ENCODE measurements around the gene SERPINA6. TPM values are rescaled to one million over a fixed set of nuclear protein-coding genes. Genes with fewer than 3 reads are reported as not detected.

SERPINA6 gene
- total RNA-seq, 1 experiment from 2014 or later: not detected

DNA sequence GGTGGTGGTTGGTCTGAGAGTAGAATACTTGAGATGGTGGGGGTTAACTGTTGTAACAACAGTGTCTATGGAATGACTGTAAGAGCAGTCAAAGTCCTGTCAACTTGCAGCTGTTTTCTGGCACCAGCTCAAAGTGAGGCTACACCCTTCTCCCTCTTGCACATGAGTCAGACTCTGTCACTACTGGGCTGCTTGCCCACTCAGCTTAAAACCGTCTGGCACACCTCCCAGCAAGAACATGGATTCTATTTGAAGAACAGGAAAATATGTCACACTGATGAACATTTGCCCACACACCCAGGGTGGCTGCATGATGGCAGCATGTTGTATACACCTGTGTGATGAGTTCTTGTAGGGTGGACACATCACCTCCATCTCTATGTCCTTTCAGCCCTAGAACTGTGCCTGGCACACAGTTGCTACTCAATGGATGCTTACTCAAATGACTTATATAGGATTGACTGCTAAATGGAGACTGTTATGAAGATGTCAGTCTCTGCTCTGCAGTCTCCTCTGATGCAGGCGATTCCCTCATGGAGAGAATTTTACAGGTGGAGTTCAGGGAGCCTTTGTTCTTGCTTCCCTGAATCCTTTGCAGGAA, 19.3 kb upstream of the SERPINA6 start:
- Histone ChIP-seq H3K36me3 (no peaks in the 10 kb centered on the region), H3K27ac (no peak overlapping the region)
- DNase-seq: peak; percentile 89 to 92

DNA sequence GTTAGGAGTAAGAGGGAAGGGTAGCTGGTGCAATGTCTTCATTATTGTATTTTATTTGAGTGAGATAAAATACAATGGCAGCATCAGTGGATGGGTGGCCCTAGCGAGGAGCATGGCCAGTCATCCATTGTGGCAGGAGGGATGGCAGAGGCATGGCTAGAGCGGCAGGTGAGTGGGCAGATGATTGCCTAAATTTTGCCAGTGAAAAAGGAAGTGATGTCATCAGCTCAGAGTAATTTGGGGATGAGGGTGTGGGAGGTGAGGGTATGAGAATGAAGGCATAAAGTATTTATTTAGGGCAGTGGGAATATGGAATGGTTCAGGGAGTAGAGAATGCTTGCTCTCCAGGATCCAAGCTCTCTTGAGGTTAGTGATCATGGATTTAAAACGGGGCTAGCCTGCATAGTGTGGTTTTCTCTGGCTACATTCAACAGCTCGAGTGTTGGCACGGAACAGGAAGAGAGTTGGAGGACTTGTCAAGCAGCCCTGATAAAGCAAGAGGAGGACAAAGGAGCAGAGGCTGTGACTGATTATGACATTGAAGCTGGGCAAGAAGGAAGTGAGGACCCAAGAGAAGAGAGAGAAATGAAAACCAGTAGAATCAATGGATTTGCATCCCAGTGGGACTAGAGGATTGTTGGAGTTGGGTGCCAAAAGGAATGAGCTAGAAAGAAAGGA, 18.7 kb upstream of the SERPINA6 start:
- Histone ChIP-seq H3K36me3 (no peaks in the 10 kb centered on the region), H3K27me3 (no peaks in the 10 kb centered on the region), H3K9me3 (replicated peaks) (peaks cover 2% of the 10 kb centered on the region; the same call in 1 of the 2 replicates), H3K4me1 (peaks cover 12% of the 10 kb centered on the region), H3K27ac (no peak overlapping the region), H3K4me3 (no peak overlapping the region)
- DNase-seq: no peak

More for the DNA sequence above, 19.3 kb upstream of the SERPINA6 start:
- peaks cover 12% of the 10 kb centered on the region for H3K4me1 ChIP-seq
- no peaks in the 10 kb centered on the region for H3K27me3 ChIP-seq
- H3K4me3 ChIP-seq: no peak overlapping the region
- H3K9me3 ChIP-seq (replicated peaks): peaks cover 2% of the 10 kb centered on the region; the same call in 1 of the 2 replicates

GRCh38 chr14:94340533-94340932, 17.4 kb upstream of the SERPINA6 start:
- Histone ChIP-seq H3K9me3 (replicated peaks) (peaks cover 2% of the 10 kb centered on the region; the same call in 1 of the 2 replicates), H3K36me3 (no peaks in the 10 kb centered on the region), H3K27me3 (no peaks in the 10 kb centered on the region), H3K27ac (no peak overlapping the region), H3K4me1 (peaks cover 12% of the 10 kb centered on the region), H3K4me3 (no peak overlapping the region)
- no peak for DNase-seq

GRCh38 chr14:94338023-94338422, 14.9 kb upstream of the SERPINA6 start:
- Histone ChIP-seq H3K36me3 (no peaks in the 10 kb centered on the region), H3K9me3 (replicated peaks) (peaks cover 2% of the 10 kb centered on the region; the same call in 1 of the 2 replicates), H3K4me1 (peaks cover 12% of the 10 kb centered on the region), H3K27ac (no peak overlapping the region), H3K4me3 (no peak overlapping the region), H3K27me3 (no peaks in the 10 kb centered on the region)
- no peak for DNase-seq

GRCh38 chr14:94337274-94337673, 14.1 kb upstream of the SERPINA6 start:
- peaks cover 9% of the 10 kb centered on the region for H3K4me1 ChIP-seq
- H3K9me3 ChIP-seq (replicated peaks): peaks cover 2% of the 10 kb centered on the region; the same call in 1 of the 2 replicates
- H3K27me3 ChIP-seq: no peaks in the 10 kb centered on the region
- H3K36me3 ChIP-seq: no peaks in the 10 kb centered on the region
- no peak overlapping the region for H3K27ac ChIP-seq
- no peak for DNase-seq
- H3K4me3 ChIP-seq: no peak overlapping the region

- H3K27ac ChIP-seq: no peak overlapping the region
- no peak overlapping the region for H3K4me3 ChIP-seq
- no peaks in the 10 kb centered on the region for H3K36me3 ChIP-seq
- H3K9me3 ChIP-seq (replicated peaks): peaks cover 2% of the 10 kb centered on the region; the same call in 1 of the 2 replicates
- H3K27me3 ChIP-seq: no peaks in the 10 kb centered on the region
- no peaks in the 10 kb centered on the region for H3K4me1 ChIP-seq
- no peak for DNase-seq
Measured at GRCh38 chr14:94334872-94335271, 11.7 kb upstream of the SERPINA6 start.

DNA sequence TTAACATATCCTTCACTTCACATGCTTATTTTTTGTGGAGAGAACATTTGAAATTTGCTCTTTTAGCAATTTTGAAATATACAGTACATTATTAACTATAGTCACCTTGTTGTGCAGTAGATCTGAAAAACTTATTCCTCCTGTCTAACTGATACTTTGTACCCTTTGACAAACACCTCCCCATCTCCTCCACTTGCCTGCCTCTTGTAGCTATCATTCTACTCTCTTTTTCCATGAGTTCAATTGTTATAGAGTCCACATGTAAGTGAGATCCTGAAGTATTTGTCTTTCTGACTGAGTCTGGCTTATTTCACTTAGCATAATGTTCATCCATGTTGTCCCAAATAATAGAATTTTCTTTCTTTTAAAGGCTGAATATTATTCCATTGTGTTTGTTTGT, 9.5 kb upstream of the SERPINA6 start:
- Histone ChIP-seq H3K36me3 (no peaks in the 10 kb centered on the region), H3K27me3 (no peaks in the 10 kb centered on the region), H3K4me3 (no peak overlapping the region), H3K9me3 (replicated peaks) (peaks cover 2% of the 10 kb centered on the region; the same call in 1 of the 2 replicates), H3K4me1 (no peaks in the 10 kb centered on the region), H3K27ac (no peak overlapping the region)
- DNase-seq: no peak

- 0 out of 2 replicates have a peak, but pooled peaks cover 4% of the 10 kb centered on the region for H3K4me1 ChIP-seq
- H3K36me3 ChIP-seq: no peaks in the 10 kb centered on the region
- no peaks in the 10 kb centered on the region for H3K27me3 ChIP-seq
- DNase-seq: no peak
- H3K27ac ChIP-seq: no peak overlapping the region
- H3K4me3 ChIP-seq: no peak overlapping the region
- H3K9me3 ChIP-seq (replicated peaks): no peaks in the 10 kb centered on the region
Measured at GRCh38 chr14:94332063-94332583, 9.0 kb upstream of the SERPINA6 start.

- DNase-seq: no peak
- Histone ChIP-seq H3K9me3 (replicated peaks) (no peaks in the 10 kb centered on the region), H3K4me1 (0 out of 2 replicates have a peak, but pooled peaks cover 5% of the 10 kb centered on the region)
Measured at GRCh38 chr14:94331462-94331861, 8.3 kb upstream of the SERPINA6 start.

GRCh38 chr14:94330857-94331256, 7.7 kb upstream of the SERPINA6 start:
- Histone ChIP-seq H3K9me3 (replicated peaks) (no peaks in the 10 kb centered on the region), H3K4me3 (no peak overlapping the region), H3K27ac (no peak overlapping the region), H3K27me3 (no peaks in the 10 kb centered on the region), H3K36me3 (no peaks in the 10 kb centered on the region), H3K4me1 (0 out of 2 replicates have a peak, but pooled peaks cover 5% of the 10 kb centered on the region)
- no peak for DNase-seq

More at GRCh38 chr14:94331462-94331861, 8.3 kb upstream of the SERPINA6 start:
- H3K27ac ChIP-seq: no peak overlapping the region
- H3K4me3 ChIP-seq: no peak overlapping the region
- H3K27me3 ChIP-seq: no peaks in the 10 kb centered on the region
- no peaks in the 10 kb centered on the region for H3K36me3 ChIP-seq

DNA sequence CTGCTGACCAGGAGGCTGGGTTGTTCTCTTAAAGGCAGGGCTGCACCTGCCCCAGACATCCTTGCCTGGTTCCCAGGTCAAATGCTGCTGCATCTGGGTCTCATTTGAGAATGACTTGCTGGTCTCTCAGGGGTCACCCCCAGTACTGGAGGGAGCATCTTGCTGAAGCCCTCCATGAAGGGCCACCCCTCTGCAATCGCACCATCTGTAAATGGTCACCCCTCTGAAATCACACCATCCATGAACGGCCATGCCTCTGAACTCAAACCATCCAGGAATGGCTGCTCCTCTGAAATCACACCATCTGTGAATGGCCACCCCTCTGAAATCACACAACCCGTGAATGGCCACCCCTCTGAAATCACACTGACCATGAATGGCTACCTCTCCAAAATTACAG, 7.3 kb upstream of the SERPINA6 start:
- Histone ChIP-seq H3K4me1 (0 out of 2 replicates have a peak, but pooled peaks cover 5% of the 10 kb centered on the region), H3K36me3 (no peaks in the 10 kb centered on the region), H3K9me3 (replicated peaks) (no peaks in the 10 kb centered on the region), H3K27ac (no peak overlapping the region), H3K4me3 (no peak overlapping the region), H3K27me3 (no peaks in the 10 kb centered on the region)
- no peak for DNase-seq

DNA sequence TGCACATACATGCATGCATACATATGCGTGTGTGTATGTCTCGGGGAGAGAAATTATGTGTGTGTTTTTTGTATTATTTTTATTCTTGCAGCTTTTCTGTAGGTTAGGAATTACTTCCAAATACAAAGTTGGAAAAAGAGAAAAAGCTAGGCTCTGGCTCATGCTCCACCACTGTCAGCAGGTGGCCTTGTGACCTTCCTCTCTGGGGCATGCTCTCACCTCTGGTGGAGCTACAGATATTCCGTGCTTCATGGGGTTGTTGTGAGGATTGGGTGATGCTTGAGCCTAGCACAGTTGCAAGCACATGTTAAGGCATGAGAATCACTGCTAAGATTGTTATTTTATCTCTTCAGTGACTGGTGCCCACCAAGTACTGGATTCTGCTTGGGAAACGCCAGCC, 6.7 kb upstream of the SERPINA6 start:
- no peaks in the 10 kb centered on the region for H3K27me3 ChIP-seq
- H3K36me3 ChIP-seq: no peaks in the 10 kb centered on the region
- no peak overlapping the region for H3K27ac ChIP-seq
- no peak overlapping the region for H3K4me3 ChIP-seq
- DNase-seq: no peak
- no peaks in the 10 kb centered on the region for H3K9me3 ChIP-seq (replicated peaks)
- 0 out of 2 replicates have a peak, but pooled peaks cover 5% of the 10 kb centered on the region for H3K4me1 ChIP-seq

GRCh38 chr14:94328196-94328595, 5.1 kb upstream of the SERPINA6 start:
- no peak overlapping the region for H3K27ac ChIP-seq
- no peak for DNase-seq
- 0 out of 2 replicates have a peak, but pooled peaks cover 5% of the 10 kb centered on the region for H3K4me1 ChIP-seq
- H3K9me3 ChIP-seq (replicated peaks): no peaks in the 10 kb centered on the region
- H3K27me3 ChIP-seq: no peaks in the 10 kb centered on the region
- no peaks in the 10 kb centered on the region for H3K36me3 ChIP-seq
- no peak overlapping the region for H3K4me3 ChIP-seq

DNA sequence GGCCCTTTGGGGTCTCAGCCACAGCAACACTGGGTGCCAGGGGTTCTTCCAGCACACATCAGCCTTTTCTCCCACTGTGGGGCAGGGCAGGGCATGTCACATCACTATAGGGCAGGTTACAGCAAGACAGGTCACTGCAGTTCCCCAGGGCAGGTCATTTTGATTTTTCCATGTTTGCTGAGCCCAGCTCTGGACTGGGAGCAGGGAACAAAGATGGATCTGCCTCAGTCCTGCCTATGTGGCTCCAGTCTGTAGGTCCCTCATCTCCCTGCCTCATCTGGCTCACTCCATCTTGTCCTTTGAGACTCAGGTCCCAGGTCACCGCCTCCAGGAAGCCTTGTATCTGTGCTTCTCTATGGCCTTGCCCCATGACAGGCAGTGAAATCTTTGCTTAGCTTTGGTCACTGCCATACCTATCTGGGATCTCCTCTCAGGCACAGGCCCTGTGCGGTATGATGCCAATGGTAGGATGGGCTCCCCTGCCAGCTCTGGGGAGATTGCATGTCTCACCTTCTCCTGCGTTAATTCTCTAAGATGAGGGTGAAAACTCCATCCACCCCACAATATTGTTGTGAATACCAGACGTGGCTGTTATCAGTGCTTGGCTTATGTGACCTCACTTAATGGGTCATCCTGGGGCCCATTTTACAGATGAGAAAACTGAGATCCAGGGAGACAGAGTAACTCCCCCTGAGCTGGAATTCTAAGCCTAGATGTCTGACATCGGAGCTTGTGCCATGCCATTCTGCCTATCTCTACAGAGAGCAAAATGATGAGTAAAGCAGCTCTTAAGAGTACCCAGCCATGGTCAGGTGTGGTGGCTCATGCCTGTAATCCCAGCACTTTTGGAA, 1.5 kb downstream of the SERPINA6 start:
- DNase-seq: no peak
- Histone ChIP-seq H3K27ac (no peak overlapping the region), H3K27me3 (no peaks in the 10 kb centered on the region), H3K4me1 (no peaks in the 10 kb centered on the region), H3K4me3 (no peak overlapping the region), H3K36me3 (no peaks in the 10 kb centered on the region), H3K9me3 (replicated peaks) (no peaks in the 10 kb centered on the region)
